Liver (tissue), 9 donors: Measurements from ENCODE around the gene CELF5. TPM values are rescaled to one million over a fixed set of nuclear protein-coding genes. Genes with fewer than 3 reads are reported as not detected.

Source experiments
- DNase-seq: peaks from one replicate; pipeline ENCODE4 v3.0.0-alpha.2; 2017; ENCODE audit warnings: low spot score
- H3K27ac ChIP-seq, 2 donors: one replicate each; pipeline ENCODE4 v1.7.0; 2013; ENCODE audit warnings: inconsistent platforms in 2 of 2, low read length in 2 of 2, control low read depth in 1 of 2, low read depth in 1 of 2, mild to moderate bottlenecking in 1 of 2
- H3K27me3 ChIP-seq, 4 donors: one replicate each; pipeline versions ENCODE4 v1.6.1 to v1.7.0; 2013; ENCODE audit warnings: low read length in 3 of 4, inconsistent platforms in 1 of 4, mild to moderate bottlenecking in 1 of 4, moderate library complexity in 1 of 4; ENCODE audit not compliant: control insufficient read depth in 4 of 4, insufficient read depth in 4 of 4
- H3K36me3 ChIP-seq, 4 donors: one replicate each; pipeline versions ENCODE4 v1.6.1 to v1.7.0; 2013; ENCODE audit warnings: low read length in 3 of 4, mild to moderate bottlenecking in 3 of 4, low read depth in 1 of 4, moderate library complexity in 1 of 4; ENCODE audit not compliant: control insufficient read depth in 4 of 4, insufficient read depth in 3 of 4
- H3K4me1 ChIP-seq, 4 donors: one replicate each; pipeline versions ENCODE4 v1.6.1 to v1.7.0; 2013; ENCODE audit warnings: low read length in 3 of 4, mild to moderate bottlenecking in 3 of 4, moderate library complexity in 1 of 4; ENCODE audit not compliant: control insufficient read depth in 4 of 4, insufficient read depth in 4 of 4
- H3K4me3 ChIP-seq, 3 donors: one replicate each; pipeline versions ENCODE4 v1.6.1 to v1.7.0; 2013; ENCODE audit warnings: low read length in 3 of 3, control low read depth in 1 of 3, low read depth in 1 of 3, mild to moderate bottlenecking in 1 of 3
- H3K9ac ChIP-seq, 2 donors: one replicate each; pipeline ENCODE4 v1.7.0; 2013; ENCODE audit warnings: low read length in 2 of 2, mild to moderate bottlenecking in 2 of 2, moderate library complexity in 2 of 2, control low read depth in 1 of 2, low read depth in 1 of 2
- H3K9me3 ChIP-seq, 4 donors: one replicate each; pipeline versions ENCODE4 v1.6.1 to v1.7.0; 2013; ENCODE audit warnings: low read length in 3 of 4; ENCODE audit not compliant: control insufficient read depth in 4 of 4
- FOXA1 ChIP-seq: IDR thresholded peaks from 2 replicates; pipeline ENCODE4 v1.6.1; 2016; ENCODE audit warnings: antibody characterized with exemption
- FOXA2 ChIP-seq: IDR thresholded peaks from 2 replicates; pipeline ENCODE4 v1.6.1; 2016; ENCODE audit warnings: antibody characterized with exemption
- GABPA ChIP-seq, 2 donors: IDR thresholded peaks in 1 of 2; conservative IDR thresholded peaks in 1 of 2; 2 replicates each; pipeline ENCODE4 v1.6.1; 2016; ENCODE audit warnings: antibody characterized with exemption in 2 of 2, mild to moderate bottlenecking in 1 of 2, moderate library complexity in 1 of 2
- JUND ChIP-seq, 2 donors: IDR thresholded peaks; 2 replicates each; pipeline ENCODE4 v1.6.1; 2016; ENCODE audit warnings: antibody characterized with exemption in 2 of 2
- REST ChIP-seq: IDR thresholded peaks from 2 replicates; pipeline ENCODE4 v1.6.1; 2016; ENCODE audit warnings: antibody characterized with exemption, mild to moderate bottlenecking
- YY1 ChIP-seq: IDR thresholded peaks from 2 replicates; pipeline ENCODE4 v1.6.1; 2016; ENCODE audit warnings: antibody characterized with exemption, mild to moderate bottlenecking
- ZBTB33 ChIP-seq: IDR thresholded peaks from 2 replicates; pipeline ENCODE4 v1.6.1; 2016; ENCODE audit warnings: antibody characterized with exemption
- WGBS: extraction: QIAGEN DNeasy Blood & Tissue Kit; methylation state at CpG from one replicate; pipeline ENCODE4 v1.1.7; 2013; 5-methylcytosine and 5-hydroxymethylcytosine counted together
- polyA plus RNA-seq, 2 donors: library from polyadenylated mRNA; stranded (reverse) in 1 of 2; unstranded in 1 of 2; fragments of 200-250 nt in 1 of 2; fragments of >200 nt in 1 of 2; fragmentation: Nextera tagmentation in 1 of 2; extraction: Ambion mirVana in 1 of 2; gene quantifications; one replicate each; pipeline versions ENCODE4 v1.2.1 to v1.2.3, GENCODE V29; 2013 to 2015
- total RNA-seq, 2 donors: library from RNA; depleted of rRNA; stranded (reverse); fragments of >200 nt; gene quantifications; one replicate each; pipeline ENCODE4 v1.2.3, GENCODE V29; 2014
- donor health status: healthy.
- donor health status: healthy.
- donor health status: healthy.
- donor health status: healthy.
- donor health status: healthy.

CELF5 gene
- total and polyA plus RNA-seq, 4 donors: 0.06 to 0.50 (median 0.26) TPM

- Histone ChIP-seq H3K9ac (peak overlapping the region; percentile 24 to 80), H3K27me3 (no peaks in the 10 kb centered on the region), H3K27ac (no peak overlapping the region), H3K4me3 (peak overlapping the region; percentile 81 to 98 (median 86)), H3K9me3 (no peaks in the 10 kb centered on the region), H3K36me3 (peaks cover 0 to 3% (median 0%) of the 10 kb centered on the region in 4 donors), H3K4me1 (peaks cover 8 to 28% (median 21%) of the 10 kb centered on the region in 4 donors)
- TF ChIP-seq YY1: no peak
- no peak for TF ChIP-seq JUND (IDR thresholded peaks at IDR 0.05)
- no peak for TF ChIP-seq REST
- no peak for TF ChIP-seq ZBTB33
- TF ChIP-seq FOXA2: no peak
- TF ChIP-seq FOXA1: no peak
- no peak for DNase-seq
- WGBS: 73% methylated on average over 23 of the region's 23 CpGs
These were observed 37.4 kb upstream of the CELF5 start for GRCh38 chr19:3186891-3187661.

- DNase-seq: no peak
- TF ChIP-seq ZBTB33: no peak
- no peak for TF ChIP-seq GABPA (IDR thresholded peaks at IDR 0.05 in 1 of 2, conservative IDR thresholded peaks at IDR 0.05 in 1 of 2)
- 91% methylated on average over 36 of the region's 36 CpGs for WGBS
- Histone ChIP-seq H3K4me1 (peaks cover 8 to 28% (median 21%) of the 10 kb centered on the region in 4 donors), H3K4me3 (no peak overlapping the region), H3K27me3 (no peaks in the 10 kb centered on the region), H3K27ac (no peak overlapping the region), H3K36me3 (peaks cover 0 to 3% (median 1%) of the 10 kb centered on the region in 4 donors), H3K9me3 (no peaks in the 10 kb centered on the region), H3K9ac (no peak overlapping the region)
These were observed 36.6 kb upstream of the CELF5 start for GRCh38 chr19:3187662-3188511.
